Astrocyte of the spinal cord (primary cell): ENCODE measurements around the gene HYKK.

Source experiments
- DNase-seq: peaks from one replicate; pipeline ENCODE4 v3.0.0; 2011; ENCODE audit warnings: low read depth, low spot score
- H3K4me3 ChIP-seq: 2 replicates; pipeline ENCODE4 v1.5.1; 2011; ENCODE audit warnings: low read depth, mild to moderate bottlenecking, low read length, moderate library complexity
- CTCF ChIP-seq: IDR thresholded peaks from 2 replicates; pipeline ENCODE4 v1.5.1; 2012; ENCODE audit warnings: low read depth, mild to moderate bottlenecking, low read length, inconsistent platforms
- in situ Hi-C: cut with HindIII; loops from 2 replicates; pipeline ENCODE4 v1.10.0; 2017; ENCODE audit warnings: low sequenced_read_pairs

The HYKK gene

DNA sequence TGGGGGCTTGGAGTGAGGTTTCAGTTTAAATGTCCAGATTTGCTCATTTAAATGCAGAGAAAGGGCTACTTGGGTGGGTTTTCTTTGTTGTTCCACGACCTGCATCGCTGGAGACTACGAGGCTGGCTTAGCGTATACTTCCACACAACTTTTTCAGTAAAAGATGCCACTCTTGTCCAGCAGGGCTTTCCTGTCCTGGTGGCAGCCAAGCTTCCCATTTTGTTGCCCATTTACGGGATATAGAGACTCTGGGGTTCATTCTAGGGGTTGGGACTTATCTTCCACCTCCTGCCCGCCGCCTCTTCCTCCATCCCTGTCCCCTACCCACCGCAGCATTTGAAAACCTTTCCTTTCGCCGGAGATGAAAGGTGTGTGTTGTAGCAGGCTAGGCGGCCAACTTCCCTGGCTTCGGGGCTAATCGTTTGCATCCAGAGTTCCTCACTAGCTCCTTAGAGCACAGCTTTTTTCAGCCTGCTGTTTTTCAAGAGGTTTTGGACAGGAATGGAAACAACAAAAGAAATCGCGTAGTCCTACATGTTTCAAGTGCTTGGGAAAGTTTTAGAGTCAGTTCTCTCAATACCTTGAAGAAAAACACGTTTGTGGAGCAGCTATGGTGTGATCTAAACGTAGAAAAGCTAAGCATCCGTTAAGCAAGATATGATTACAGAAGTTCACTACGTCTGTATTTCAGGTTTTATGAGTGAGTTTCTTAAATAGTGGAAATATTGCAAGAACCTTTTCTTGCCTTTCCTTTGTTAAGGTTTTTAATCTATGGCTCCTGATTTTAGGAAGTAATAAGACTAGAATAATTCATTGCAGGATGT is 58.8 kb downstream of the HYKK start:
- in situ Hi-C loops = no loop called here
- peak; percentile 32 for TF ChIP-seq CTCF
- H3K4me3 ChIP-seq = peak overlapping the region; percentile 75
- peak; percentile 31 for DNase-seq

DNA sequence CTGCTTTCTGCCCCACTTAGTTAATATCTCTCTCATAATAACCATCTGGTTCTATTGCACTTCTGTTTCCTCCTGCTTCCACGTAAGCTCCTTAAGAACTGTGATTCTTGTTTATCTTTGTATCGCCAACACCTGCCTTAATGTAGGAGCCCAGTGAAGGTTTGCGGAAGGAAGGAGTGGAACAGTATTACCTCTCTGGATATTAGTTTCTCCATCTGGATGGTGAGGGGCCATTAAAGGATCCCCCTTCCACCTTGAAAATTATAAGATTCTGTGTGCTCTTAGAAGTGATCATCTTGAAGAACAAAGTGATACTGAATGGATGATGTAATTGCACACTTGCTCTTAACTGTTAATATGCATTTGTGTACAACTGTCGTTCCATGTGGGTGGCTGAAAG is 60.2 kb downstream of the HYKK start:
- H3K4me3 ChIP-seq = no peak overlapping the region
- TF ChIP-seq CTCF = no peak
- no peak for DNase-seq
- in situ Hi-C loops = no loop called here

DNA sequence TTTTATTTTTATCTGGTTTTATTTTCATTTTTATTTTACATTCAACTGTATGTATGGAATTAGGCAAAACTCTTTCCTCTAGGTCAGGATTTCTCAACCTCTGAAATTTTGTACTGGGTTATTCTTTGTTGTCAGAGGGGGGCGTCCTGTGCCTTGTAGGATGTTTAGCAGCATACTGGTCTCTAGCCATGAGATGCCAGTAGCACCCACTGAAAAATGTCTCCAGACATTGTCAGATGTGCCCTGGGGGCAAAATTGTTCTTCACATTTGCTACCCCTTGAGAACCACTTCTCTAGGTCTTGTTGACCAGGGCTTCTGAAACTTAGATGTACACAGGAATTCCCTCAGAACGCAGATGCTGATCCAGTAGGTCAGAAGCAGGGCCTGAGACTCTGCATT is 63.3 kb downstream of the HYKK start:
- H3K4me3 ChIP-seq = no peak overlapping the region
- TF ChIP-seq CTCF = no peak
- no peak for DNase-seq
- in situ Hi-C loops = no loop called here

DNA sequence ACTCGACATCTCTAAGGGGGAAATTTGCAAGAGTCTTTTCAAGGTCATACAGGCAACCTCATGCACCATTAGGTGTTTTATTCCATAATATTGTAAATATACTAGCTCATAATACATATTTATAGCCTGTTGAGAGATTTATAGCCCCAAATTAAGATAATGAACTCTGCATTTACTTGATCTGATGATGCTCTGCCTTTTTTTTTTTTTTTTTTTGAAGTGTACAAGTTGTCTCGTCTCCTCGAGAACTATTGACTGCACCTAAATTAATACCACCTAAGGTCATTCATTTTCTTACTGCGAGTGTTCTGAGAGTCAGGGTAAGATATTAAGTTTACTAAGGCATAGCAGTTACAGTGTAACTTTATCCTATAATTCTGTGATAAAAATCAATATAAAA is 64.0 kb downstream of the HYKK start:
- in situ Hi-C loops = no loop called here
- DNase-seq = no peak
- no peak overlapping the region for H3K4me3 ChIP-seq
- no peak for TF ChIP-seq CTCF

DNA sequence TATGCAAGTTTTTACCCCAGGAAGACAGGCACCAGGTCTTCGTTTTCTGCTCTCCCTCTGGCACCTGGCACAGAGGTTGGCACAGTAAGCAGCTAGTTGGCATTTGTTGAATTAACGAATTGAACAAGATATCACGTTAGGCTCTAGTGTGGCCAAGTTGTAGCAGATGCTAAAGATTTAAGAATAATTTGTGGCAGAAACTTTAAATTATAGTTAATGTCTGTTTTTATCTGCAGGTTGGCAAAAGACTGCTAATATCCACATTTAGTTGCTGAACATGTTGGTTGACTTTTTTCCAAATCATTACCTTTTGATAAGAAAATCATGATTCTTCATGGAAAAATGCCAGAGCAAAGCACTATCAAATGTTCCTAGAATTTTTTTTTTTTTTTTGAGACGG is 66.0 kb downstream of the HYKK start:
- in situ Hi-C loops = no loop called here
- no peak for TF ChIP-seq CTCF
- DNase-seq = no peak
- H3K4me3 ChIP-seq = no peak overlapping the region

DNA sequence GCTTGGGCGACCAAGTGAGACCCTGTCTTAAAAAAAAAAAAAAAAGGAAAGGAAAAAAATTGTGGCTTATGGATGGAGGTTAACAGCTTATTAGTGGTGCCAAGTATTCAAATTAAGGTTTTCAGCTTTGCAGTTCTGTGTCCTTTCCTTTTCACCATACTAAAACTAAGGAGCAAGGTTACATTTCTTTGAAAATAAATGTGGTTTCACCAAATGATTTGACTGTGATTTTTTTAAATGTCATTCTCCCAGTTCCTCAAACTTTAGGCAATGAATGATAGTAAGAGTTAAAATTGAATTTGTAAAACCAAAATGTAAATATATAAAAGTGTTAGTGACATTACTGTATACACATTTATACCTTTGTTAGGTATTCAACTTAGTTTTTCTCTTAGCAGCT is 67.6 kb downstream of the HYKK start:
- DNase-seq = no peak
- no peak overlapping the region for H3K4me3 ChIP-seq
- no peak for TF ChIP-seq CTCF
- in situ Hi-C loops = no loop called here
